HCT116 (cell line): Measurements from ENCODE around the gene CAPN3. TPM values are rescaled to one million over a fixed set of nuclear protein-coding genes. Genes with fewer than 3 reads are reported as not detected.

Experiments
- ATAC-seq: fragments of 200-7000 bp; cut with Tn5 transposase; 2 replicates; pipeline ENCODE4 v1.9.1; 2020; ENCODE audit warnings: mild to moderate bottlenecking, moderate library complexity
- BruUV-seq: library from RNA; stranded (reverse); fragments of 400-500 nt; replicated peaks from 2 replicates; lab custom pipeline; 2021; lab: Mats Ljungman, UMichigan
- CTCF ChIA-PET: fragments of 300-600 bp; sonication (Branson Sonifier 250); formaldehyde crosslinking; loops from one replicate; lab custom pipeline; 2021; ENCODE audit warnings: antibody characterized with exemption; lab: Charles Lee
- POLR2A ChIA-PET: fragments of 300-600, 350-600 bp; sonication (Branson Sonifier 250); formaldehyde crosslinking; loops from one replicate; lab custom pipeline; 2021; ENCODE audit warnings: antibody characterized with exemption; lab: Charles Lee
- RAD21 ChIA-PET, 2 experiments: fragments of 300-600 bp; sonication (Branson Sonifier 250); formaldehyde crosslinking; loops; one replicate each; lab custom pipeline; 2023; ENCODE audit warnings: low total read pairs in 2 of 2; ENCODE audit not compliant: uncharacterized antibody in 2 of 2, unreplicated experiment in 2 of 2, low non-redundant PET in 1 of 2; lab: Charles Lee
- DNase-seq: peaks from one replicate; pipeline ENCODE4 v3.0.0-alpha.2; 2010; ENCODE audit warnings: low read depth, low spot score
- H2AFZ ChIP-seq: fragments of 200-600 bp; shearing (Covaris generic), sonication (generic); 2 replicates; pipeline ENCODE4 v1.6.1; 2017; ENCODE audit warnings: low read depth, mixed run types, mixed read lengths, antibody characterized with exemption, low read length; ENCODE audit not compliant: poor library complexity, severe bottlenecking
- H3K27ac ChIP-seq: 2 replicates; pipeline ENCODE4 v1.5.1; 2012; ENCODE audit warnings: low read depth, low read length
- H3K27me3 ChIP-seq: fragments of 200-600 bp; sonication (generic); 2 replicates; pipeline ENCODE4 v1.6.1; 2016; ENCODE audit warnings: mixed run types, low read length, mixed read lengths; ENCODE audit not compliant: insufficient read depth
- H3K36me3 ChIP-seq, 2 experiments: fragments of 200-500 bp in 1 of 2; fragments of 200-600 bp in 1 of 2; sonication (Bioruptor generic) in 1 of 2; sonication (generic) in 1 of 2; 2 replicates each; pipeline versions ENCODE4 v1.5.1 to v1.6.1; 2014 to 2016; ENCODE audit warnings: low read length in 2 of 2, inconsistent platforms in 1 of 2, mixed read lengths in 1 of 2, mixed run types in 1 of 2; ENCODE audit not compliant: insufficient read depth in 2 of 2, control insufficient read depth in 1 of 2
- H3K4me1 ChIP-seq, 2 experiments: fragments of 200-600 bp in 1 of 2; sonication (generic) in 1 of 2; 2 replicates each; pipeline versions ENCODE4 v1.5.1 to v1.6.1; 2012 to 2017; ENCODE audit warnings: low read length in 2 of 2, inconsistent platforms in 1 of 2, mild to moderate bottlenecking in 1 of 2, mixed read lengths in 1 of 2, mixed run types in 1 of 2, moderate library complexity in 1 of 2; ENCODE audit not compliant: insufficient read depth in 2 of 2, control insufficient read depth in 1 of 2
- H3K4me2 ChIP-seq: fragments of 200-600 bp; sonication (generic); 2 replicates; pipeline ENCODE4 v1.6.1; 2017; ENCODE audit warnings: mixed run types, low read length, mixed read lengths
- H3K4me3 ChIP-seq, 2 experiments: fragments of 200-600 bp in 1 of 2; sonication (generic) in 1 of 2; replicated peaks in 1 of 2; 2 replicates each; pipeline ENCODE4 v1.5.1; 2011 to 2016; ENCODE audit warnings: low read length in 2 of 2, control low read depth in 1 of 2, low read depth in 1 of 2, mild to moderate bottlenecking in 1 of 2, mixed read lengths in 1 of 2, mixed run types in 1 of 2
- H3K79me2 ChIP-seq: fragments of 200-600 bp; sonication (generic); 2 replicates; pipeline ENCODE4 v1.6.1; 2017; ENCODE audit warnings: mild to moderate bottlenecking, mixed run types, low read length, moderate library complexity, mixed read lengths; ENCODE audit not compliant: insufficient read depth
- H3K9ac ChIP-seq: fragments of 200-600 bp; sonication (generic); 2 replicates; pipeline ENCODE4 v1.6.1; 2016; ENCODE audit warnings: low read length, mixed read lengths
- H3K9me2 ChIP-seq: fragments of 200-600 bp; sonication (generic), shearing (Covaris generic); 2 replicates; pipeline ENCODE4 v1.6.1; 2017; ENCODE audit warnings: mixed run types, mild to moderate bottlenecking, moderate library complexity; ENCODE audit not compliant: insufficient read depth
- H3K9me3 ChIP-seq, 2 experiments: fragments of 200-500 bp in 1 of 2; fragments of 200-600 bp in 1 of 2; sonication (Bioruptor generic) in 1 of 2; sonication (generic) in 1 of 2; 2 replicates each; pipeline ENCODE4 v1.6.1; 2014 to 2017; ENCODE audit warnings: low read length in 2 of 2, mixed read lengths in 2 of 2, inconsistent platforms in 1 of 2, low read depth in 1 of 2, mild to moderate bottlenecking in 1 of 2, mixed run types in 1 of 2, moderate library complexity in 1 of 2; ENCODE audit not compliant: control insufficient read depth in 1 of 2, insufficient read depth in 1 of 2
- H4K20me1 ChIP-seq: fragments of 200-600 bp; sonication (generic), shearing (Covaris generic); 2 replicates; pipeline ENCODE4 v1.6.1; 2017; ENCODE audit warnings: mixed run types, mild to moderate bottlenecking, moderate library complexity; ENCODE audit not compliant: insufficient read depth
- CBX3 ChIP-seq: IDR thresholded peaks from 2 replicates; pipeline ENCODE4 v1.6.1; 2012; ENCODE audit warnings: low read depth
- CEBPB ChIP-seq: IDR thresholded peaks from 2 replicates; pipeline ENCODE4 v1.6.1; 2012; ENCODE audit warnings: low read depth
- CTCF ChIP-seq, 3 experiments: fragments of 200-600 bp in 1 of 3; sonication (generic) in 1 of 3; IDR thresholded peaks in 2 of 3; conservative IDR thresholded peaks in 1 of 3; 2 replicates each; pipeline ENCODE4 v1.5.1; 2012 to 2017; ENCODE audit warnings: low read depth in 2 of 3, low read length in 2 of 3, antibody characterized with exemption in 1 of 3, borderline replicate concordance in 1 of 3, control low read depth in 1 of 3, mild to moderate bottlenecking in 1 of 3, mixed read lengths in 1 of 3, mixed run types in 1 of 3, moderate library complexity in 1 of 3; ENCODE audit not compliant: insufficient read depth in 1 of 3
- EGR1 ChIP-seq: IDR thresholded peaks from 2 replicates; pipeline ENCODE4 v1.6.1; 2012; ENCODE audit warnings: low read depth
- ELF1 ChIP-seq: IDR thresholded peaks from 2 replicates; pipeline ENCODE4 v1.6.1; 2012; ENCODE audit warnings: low read depth, borderline replicate concordance
- EZH2 ChIP-seq: fragments of 200-600 bp; sonication (generic); IDR thresholded peaks from 2 replicates; pipeline ENCODE4 v1.6.1; 2017; ENCODE audit warnings: antibody characterized with exemption, mixed run types
- EZH2phosphoT487 ChIP-seq: fragments of 200-600 bp; IDR thresholded peaks from 2 replicates; pipeline ENCODE4 v1.6.1; 2018; ENCODE audit warnings: antibody characterized with exemption, borderline replicate concordance
- JUND ChIP-seq: IDR thresholded peaks from 2 replicates; pipeline ENCODE4 v1.6.1; 2012
- POLR2A ChIP-seq: IDR thresholded peaks from 2 replicates; pipeline ENCODE4 v1.7.0; 2011; ENCODE audit warnings: borderline replicate concordance; ENCODE audit not compliant: insufficient read depth, insufficient read length; ENCODE audit errors: extremely low read depth
- RAD21 ChIP-seq: IDR thresholded peaks from 2 replicates; pipeline ENCODE4 v1.6.1; 2012; ENCODE audit warnings: low read depth, mild to moderate bottlenecking
- REST ChIP-seq: IDR thresholded peaks from 2 replicates; pipeline ENCODE4 v1.6.1; 2012; ENCODE audit warnings: low read depth
- SIN3A ChIP-seq: IDR thresholded peaks from 2 replicates; pipeline ENCODE4 v1.6.1; 2012; ENCODE audit warnings: low read depth
- YY1 ChIP-seq: IDR thresholded peaks from 2 replicates; pipeline ENCODE4 v1.6.1; 2011; ENCODE audit warnings: low read length, low read depth, moderate library complexity, mild to moderate bottlenecking; ENCODE audit not compliant: insufficient replicate concordance; ENCODE audit errors: extremely low read depth
- intact Hi-C: fragments of 100-400 bp; cut with micrococcal nuclease; formaldehyde crosslinking; loops from 2 replicates; pipeline ENCODE4 v1.10.0; 2022
- total RNA-seq: library from RNA; stranded (reverse); gene quantifications from one replicate; pipeline ENCODE4 v1.2.1, GENCODE V29; 2021; ENCODE audit not compliant: unreplicated experiment

The CAPN3 gene
- total RNA-seq, 1 experiment from 2014 or later, result 1.8 TPM

GRCh38 chr15:42371096-42371495, 11.8 kb downstream of the CAPN3 start:
- peak overlapping the region; percentile 5 for H2AFZ ChIP-seq
- no peak overlapping the region for H3K4me3 ChIP-seq
- no peak overlapping the region for H3K9ac ChIP-seq
- H3K9me2 ChIP-seq, result no peaks in the 10 kb centered on the region
- RAD21 ChIA-PET, result no interaction called here
- DNase-seq (peak; percentile 4), ATAC-seq (peak; percentile 60; the same call in 1 of the 2 replicates)
- no peak overlapping the region for H3K27ac ChIP-seq
- no peaks in the 10 kb centered on the region for H3K79me2 ChIP-seq
- no peaks in the 10 kb centered on the region for H3K36me3 ChIP-seq
- no peaks in the 10 kb centered on the region for H3K9me3 ChIP-seq
- peaks cover 3 to 10% of the 10 kb centered on the region in 2 experiments; a peak in 3 of 4 replicates for H3K4me1 ChIP-seq
- CTCF ChIA-PET, result interaction anchor here (1.7 kb wide), 1 partner anchor 14 kb away, joined by 5 read pairs; no protein-coding TSS in a partner anchor
- no peaks in the 10 kb centered on the region for H4K20me1 ChIP-seq
- H3K27me3 ChIP-seq, result no peaks in the 10 kb centered on the region
- intact Hi-C loops, result no loop called here
- no peak for TF ChIP-seq EZH2
- no peak for TF ChIP-seq CBX3
- TF ChIP-seq REST, result no peak
- TF ChIP-seq YY1, result no peak
- no peak for TF ChIP-seq EZH2phosphoT487
- TF ChIP-seq EGR1, result no peak
- no peak for TF ChIP-seq ELF1
- TF ChIP-seq CEBPB, result no peak
- TF ChIP-seq SIN3A, result no peak
- TF ChIP-seq CTCF (IDR thresholded peaks at IDR 0.05 in 2 of 3, conservative IDR thresholded peaks at IDR 0.05 in 1 of 3; ENCODE audit: borderline replicate concordance in 1 of 3, insufficient read depth in 1 of 3, low read depth in 2 of 3, low read length in 2 of 3), result peak; percentile 12 to 37 (median 32); a peak in 3 of 6 replicates
- TF ChIP-seq POLR2A, result no peak
- TF ChIP-seq RAD21, result peak; percentile 51
- no peak for TF ChIP-seq JUND
- no TSS peak for BruUV-seq
- H3K4me2 ChIP-seq, result no peak overlapping the region; the same call in 1 of the 2 replicates
- POLR2A ChIA-PET, result no interaction called here
